Activated CD4-positive, alpha-beta T cell treated with anti-CD3 and anti-CD28 coated beads, Interleukin-2, amount 50 U/mL, for 48 hours (primary cell): ENCODE data around the gene CACNB2.

ENCODE experiments used
- DNase-seq, 2 experiments: peaks; one replicate each; pipeline ENCODE4 v3.0.0-alpha.2; 2020

Gene CACNB2

DNA sequence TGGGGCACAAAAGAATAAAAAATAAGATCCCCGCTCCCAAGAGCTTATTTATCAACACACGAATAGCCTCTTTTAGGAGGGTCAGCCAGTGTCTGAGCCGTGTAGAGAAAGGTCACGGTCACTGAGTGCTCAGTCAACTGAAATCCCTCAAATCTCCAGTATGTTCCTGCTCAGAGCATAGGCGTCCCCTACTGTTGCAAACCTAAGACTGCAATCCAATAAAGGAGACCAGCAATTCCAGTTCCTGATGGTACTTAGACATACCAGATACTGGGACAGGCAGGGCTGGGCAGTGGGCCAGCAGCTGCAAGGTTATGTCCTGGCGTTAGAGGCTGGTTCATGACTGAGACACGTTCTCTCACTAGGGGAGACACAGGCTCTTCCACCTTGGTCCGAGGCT lies 93.6 kb downstream of the CACNB2 start:
- DNase-seq = no peak

DNA sequence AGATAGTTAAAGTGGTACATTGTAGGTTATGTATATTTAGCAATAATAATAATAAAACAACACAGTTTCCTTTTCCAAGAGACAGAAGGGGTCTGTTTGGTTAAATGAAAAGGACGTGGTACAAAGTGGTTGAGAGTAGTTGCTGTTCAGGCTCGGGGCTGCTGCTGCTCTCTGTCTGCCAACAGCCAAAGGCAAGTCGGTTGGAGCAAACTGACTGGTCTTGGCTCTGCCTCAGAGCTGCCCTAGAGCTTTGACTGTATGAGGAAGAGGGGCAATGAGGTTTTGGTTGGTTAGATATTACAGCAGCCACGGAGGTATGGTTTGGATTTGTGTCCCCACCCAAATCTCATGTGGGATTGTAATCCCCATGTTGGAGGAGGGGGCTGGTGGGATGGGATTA lies 95.3 kb downstream of the CACNB2 start:
- no peak for DNase-seq

GRCh38 chr10:18236756-18237155 lies 96.5 kb downstream of the CACNB2 start:
- no peak for DNase-seq

DNA sequence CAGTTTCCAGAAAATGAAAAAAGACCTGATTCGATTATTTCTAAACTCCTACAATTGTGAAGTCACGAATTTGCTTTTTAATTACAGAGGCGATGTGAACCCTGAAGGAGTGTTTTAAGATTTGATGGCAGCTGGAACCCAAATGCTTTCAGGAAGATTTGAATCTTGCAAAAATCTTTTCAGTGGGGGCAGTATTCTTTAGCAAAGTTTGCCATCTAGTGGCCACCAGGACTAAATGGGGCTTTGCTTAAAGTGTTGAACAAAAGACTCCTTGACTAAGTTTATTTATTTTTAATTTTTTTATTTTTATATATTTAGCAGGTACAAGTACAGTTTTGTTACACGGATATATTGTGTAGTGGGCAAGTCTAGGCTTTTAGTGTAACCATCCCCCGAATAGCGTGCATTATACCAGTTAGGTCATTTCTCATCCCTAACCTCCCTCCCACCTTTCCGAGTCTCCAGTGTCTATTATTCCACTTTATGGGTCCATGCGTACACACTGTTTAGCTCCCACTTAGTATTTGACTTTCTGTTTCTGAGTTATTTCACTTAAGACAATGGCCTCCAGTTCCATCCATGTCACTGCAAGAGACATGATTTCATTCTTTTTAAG lies 98.8 kb downstream of the CACNB2 start:
- DNase-seq = no peak

DNA sequence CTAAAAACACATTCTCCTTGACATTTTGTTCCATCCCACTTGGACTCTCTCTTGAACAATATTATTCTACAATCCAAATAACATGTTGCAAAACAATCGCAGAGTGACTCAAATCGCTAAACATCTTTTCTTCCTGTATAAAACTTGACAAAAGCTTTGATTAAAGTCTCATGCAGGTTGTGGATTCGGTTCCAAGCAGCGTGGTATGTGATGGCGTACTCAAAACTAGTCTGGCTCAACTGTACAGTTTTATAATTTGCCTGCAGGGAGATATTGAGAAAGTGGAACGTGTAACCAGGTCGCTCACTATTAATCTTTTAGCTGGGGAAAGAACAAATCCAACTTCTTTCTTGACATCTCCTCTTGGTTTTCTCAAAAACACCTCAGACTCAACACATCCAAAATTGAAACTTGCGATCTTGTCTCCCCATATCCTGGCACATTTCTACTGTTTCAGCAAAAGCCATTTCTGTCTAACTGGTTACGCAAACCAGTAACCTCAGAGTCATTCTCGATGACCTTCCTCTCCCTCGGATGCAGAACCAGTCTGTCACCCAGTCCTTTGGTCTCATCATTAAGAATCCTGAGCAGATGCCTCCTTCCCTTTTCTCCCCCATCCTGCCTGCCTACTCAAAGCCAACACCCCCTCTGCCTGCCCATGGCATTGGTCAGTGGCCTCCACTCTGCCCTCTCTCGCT lies 100.1 kb downstream of the CACNB2 start:
- no peak for DNase-seq

DNA sequence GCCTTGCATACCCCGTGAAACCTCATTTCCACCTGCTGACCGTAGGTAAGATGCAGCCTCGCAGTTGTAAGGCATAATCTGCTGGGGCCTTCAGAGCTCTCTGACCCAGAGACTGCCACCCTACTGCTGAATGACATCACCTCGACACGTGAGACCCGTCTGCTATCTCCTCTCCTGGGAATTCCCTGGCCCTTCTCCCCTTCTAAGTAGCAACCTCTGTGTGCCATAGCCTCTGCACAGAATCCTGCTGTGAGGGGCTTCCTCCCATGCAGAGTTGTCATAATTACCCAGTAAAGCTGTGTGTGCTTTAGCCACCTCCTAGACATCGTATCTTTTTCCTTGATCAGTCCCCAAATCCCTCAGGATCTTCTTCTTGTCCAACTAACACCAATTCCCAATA lies 106.7 kb downstream of the CACNB2 start:
- DNase-seq = no peak

- no peak for DNase-seq
These were observed 111.9 kb downstream of the CACNB2 start for GRCh38 chr10:18252086-18252485.

- no peak for DNase-seq
These were observed 113.9 kb downstream of the CACNB2 start for GRCh38 chr10:18254086-18254485.

GRCh38 chr10:18254692-18255091 lies 114.5 kb downstream of the CACNB2 start:
- DNase-seq = no peak

DNA sequence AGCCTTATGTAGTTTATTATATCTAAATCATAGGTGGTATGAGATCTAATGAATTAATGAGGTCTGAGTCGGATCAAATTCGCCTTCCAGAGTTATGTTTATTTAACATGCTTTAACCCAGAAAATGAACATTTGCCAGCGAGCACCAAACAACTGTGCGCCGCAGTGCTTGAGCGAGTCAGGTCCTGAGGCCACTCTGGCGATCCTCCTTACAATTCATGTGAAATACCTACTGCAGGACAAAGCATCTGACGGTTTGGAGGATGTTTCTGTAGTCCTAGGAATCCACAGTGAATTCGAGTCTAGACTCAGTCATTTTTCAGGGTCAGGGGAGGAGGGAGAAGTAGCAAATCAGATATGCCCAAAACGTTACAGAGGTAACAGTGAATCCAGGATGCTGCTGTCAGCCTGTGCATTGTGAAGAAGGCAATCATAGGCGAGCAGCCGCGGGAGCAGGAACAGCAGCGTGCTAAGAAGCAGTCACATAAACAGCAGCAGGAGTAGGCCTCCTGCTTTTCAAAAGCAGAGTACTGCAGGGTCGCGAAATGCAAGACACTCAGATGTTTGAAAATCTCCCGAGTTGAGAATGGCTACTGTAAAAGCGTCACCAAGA lies 120.2 kb downstream of the CACNB2 start:
- DNase-seq = no peak

DNA sequence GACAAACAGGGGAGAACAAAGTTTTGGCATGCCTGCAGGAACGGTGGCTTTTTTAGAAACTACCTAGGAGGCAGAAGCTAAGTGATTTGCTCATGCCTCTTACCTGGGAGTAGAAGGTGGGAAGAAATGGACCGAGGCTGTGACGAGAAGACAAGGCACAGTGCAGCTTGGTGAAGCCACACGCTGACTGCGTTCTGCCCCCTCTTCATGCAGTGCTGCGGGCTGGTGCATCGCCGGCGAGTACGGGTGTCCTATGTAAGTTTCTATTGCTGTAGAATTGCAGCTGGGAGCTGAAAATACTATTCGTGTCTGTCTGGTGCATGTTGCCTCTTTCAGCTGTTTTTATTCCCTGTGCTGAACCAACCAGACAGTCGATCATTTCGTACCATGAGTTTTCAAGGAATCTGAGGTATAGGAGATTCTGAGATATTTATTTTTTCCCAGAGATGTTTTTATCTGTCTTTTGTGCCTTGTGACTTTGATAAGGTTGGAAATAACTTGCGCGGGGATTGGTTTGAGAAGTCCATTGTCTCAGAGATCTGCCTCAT lies 120.9 kb downstream of the CACNB2 start:
- no peak for DNase-seq

GRCh38 chr10:18261768-18262231 lies 121.6 kb downstream of the CACNB2 start:
- DNase-seq = no peak

DNA sequence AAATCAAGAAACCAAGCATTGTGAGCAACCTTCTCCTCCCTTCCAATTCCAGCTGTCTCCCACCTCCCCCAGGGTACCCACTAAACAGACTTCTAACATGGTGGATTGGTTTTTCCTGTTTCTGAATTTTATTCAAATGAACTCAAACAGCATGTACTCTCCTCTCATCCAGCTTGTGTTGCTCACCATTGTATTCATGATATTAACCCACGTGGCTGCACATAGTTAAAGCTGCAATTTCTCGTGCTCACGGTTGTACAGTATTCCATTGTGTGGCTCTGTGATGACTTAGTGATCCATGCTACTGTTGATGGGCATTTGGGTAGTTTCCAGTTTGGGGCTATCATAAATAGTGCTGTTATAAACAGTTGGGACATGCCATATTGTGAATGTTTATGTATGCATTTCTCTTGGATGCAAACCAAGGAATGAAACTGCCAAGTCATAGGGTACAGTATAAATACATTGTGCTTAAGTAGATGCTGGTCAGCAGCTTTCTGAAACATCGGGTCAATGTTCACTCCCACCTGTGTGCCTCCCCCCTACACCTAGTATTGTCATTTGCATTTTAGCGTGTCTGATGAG lies 124.3 kb downstream of the CACNB2 start:
- no peak for DNase-seq

DNA sequence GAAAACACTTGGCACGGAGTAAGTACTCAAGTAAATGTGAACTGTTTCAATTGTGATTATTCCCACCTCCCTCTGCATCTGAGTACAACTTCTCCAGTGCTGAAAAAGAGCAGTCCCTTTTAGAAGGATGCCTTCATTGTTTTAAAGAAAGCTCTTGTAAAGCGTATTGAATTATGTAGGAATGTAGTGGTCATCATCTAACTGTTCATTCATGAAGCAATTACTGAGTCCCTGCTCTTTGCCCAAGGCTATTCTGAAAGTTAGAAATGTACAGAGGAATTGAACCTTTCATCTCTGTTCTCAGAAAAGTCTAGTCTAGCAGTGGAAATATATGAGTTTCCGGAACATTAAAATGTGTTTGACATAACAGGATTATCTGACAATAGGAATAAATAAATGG lies 127.8 kb downstream of the CACNB2 start:
- no peak for DNase-seq

DNA sequence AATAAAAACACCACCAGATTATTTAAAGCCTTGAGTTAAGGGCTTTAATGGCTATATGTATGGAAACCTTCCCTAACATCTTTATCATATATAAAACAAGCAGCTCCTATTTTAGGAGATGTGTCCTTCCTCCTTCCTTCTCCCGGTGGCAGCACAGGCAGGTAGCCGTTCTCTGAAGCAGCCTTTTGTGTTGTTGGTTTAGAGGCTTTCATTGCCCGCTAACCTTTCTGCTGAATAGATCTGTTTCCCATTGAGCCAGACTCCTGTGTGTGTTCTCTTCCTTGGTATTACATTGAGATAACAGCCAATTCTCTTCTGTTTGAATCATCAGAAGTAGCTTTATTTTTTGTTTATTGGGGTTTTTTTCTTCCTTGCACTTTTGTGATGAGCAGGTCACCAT lies 131.3 kb downstream of the CACNB2 start:
- no peak for DNase-seq

- no peak for DNase-seq
These were observed 132.8 kb downstream of the CACNB2 start for GRCh38 chr10:18273039-18273438.

DNA sequence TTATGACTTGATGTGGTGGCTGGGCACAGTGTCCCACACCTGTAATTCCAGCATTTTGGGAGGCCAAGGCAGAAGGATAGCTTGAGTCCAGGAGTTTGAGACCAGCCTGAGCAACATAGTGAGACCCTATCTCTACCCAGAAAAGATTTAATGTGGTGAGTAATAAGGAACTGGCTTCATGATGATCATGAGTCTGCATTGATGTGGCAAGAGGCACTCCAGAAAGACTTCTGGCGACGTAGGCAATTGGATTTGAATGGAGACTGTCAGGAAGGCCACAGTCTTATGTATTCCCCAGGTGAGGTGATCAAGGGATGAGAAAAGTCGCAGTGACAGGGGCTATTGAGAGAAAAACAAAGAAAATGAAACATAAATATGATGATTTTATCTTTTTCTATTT lies 138.0 kb downstream of the CACNB2 start:
- no peak for DNase-seq

DNA sequence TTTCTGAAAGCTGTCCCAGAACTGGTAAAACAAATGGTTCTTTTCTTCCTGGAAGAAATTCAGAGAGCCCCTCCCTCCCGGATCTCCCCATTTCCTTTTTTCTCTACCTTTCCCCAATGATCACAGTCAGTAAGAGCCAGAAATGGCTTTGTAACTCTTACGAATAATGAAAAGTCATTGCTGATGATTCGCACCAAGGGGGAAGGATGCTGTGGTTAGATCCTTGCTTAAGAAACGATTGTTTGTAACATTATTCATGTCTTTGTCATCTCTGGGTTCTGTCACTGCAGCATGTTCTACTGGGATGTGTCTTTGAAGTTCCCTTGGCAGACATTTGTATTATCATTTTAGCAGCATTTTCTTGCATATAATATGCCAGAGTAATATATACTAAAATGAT lies 138.9 kb downstream of the CACNB2 start:
- DNase-seq = no peak

DNA sequence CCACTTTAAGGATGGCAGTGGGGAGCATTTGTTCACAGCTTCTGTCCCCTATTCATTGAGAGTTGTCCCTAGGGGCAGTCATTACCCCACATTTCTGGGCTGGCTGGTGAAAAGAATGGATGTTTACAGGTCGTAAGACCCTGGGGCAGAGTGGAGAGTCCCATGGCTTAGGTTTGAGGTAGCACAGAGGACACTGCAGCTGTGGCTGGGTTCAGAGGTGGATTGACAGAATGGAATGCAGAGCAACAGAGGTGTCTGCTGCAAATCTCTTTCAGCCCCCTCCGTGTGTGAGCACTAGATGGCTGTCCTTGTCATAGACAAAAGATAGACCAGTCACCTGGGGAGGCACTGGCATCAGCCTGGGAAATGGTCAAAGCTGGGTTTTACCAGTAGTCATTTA lies 141.9 kb downstream of the CACNB2 start:
- no peak for DNase-seq

GRCh38 chr10:18290651-18291313 lies 150.6 kb downstream of the CACNB2 start:
- no peak for DNase-seq

DNA sequence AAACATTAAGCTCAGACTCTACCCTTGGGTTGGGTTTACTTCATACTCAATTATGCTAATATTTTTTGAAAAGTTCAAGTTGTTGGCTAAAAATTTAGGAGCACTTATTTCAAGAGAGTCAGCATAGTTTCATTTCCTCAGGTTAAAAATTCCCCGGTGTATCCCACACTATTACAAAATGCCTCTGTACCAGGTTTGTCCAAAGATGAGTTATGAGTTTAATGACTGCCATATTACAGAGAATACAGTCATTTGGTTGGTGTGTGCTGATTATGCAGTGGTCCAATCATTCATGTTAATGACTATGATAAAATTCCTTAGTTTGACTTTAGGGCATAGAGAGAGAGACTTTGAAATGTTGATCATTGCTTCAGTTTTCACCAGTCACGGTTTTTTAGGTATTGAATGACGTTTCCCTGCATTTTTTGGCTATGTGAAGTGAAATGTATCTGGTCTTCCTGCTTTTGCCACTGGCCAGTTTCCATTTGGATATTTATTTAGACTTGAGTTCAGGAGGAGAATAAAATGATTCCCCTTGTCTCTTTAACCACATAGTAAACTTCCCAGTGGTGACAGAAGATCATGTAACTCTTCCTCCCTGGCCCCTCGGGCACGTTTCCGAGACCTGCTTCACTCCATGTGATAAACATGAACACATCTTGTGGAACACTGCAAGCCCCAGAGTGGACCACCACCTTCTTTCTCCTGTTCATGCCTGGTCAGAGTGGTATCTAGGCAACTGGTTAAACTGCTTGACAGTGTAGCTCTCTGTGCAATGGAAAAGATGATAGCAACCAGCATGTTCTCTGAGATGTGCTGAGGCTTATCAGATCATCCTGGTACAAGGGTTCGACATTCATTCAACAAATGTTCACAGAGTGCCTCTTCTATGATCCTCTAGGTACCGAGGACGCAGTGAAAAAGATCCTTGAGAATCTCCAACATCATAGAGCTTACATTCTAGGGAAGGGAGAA lies 153.6 kb downstream of the CACNB2 start:
- no peak for DNase-seq

GRCh38 chr10:18294633-18295032 lies 154.4 kb downstream of the CACNB2 start:
- no peak for DNase-seq
